Measurements from ENCODE around the gene ZNF664. TPM values are rescaled to one million over a fixed set of nuclear protein-coding genes. Genes with fewer than 3 reads are reported as not detected.

The ZNF664 gene
- polyA plus RNA-seq (2012; ENCODE audit: insufficient read depth, insufficient read length) = 66.9 TPM

DNA sequence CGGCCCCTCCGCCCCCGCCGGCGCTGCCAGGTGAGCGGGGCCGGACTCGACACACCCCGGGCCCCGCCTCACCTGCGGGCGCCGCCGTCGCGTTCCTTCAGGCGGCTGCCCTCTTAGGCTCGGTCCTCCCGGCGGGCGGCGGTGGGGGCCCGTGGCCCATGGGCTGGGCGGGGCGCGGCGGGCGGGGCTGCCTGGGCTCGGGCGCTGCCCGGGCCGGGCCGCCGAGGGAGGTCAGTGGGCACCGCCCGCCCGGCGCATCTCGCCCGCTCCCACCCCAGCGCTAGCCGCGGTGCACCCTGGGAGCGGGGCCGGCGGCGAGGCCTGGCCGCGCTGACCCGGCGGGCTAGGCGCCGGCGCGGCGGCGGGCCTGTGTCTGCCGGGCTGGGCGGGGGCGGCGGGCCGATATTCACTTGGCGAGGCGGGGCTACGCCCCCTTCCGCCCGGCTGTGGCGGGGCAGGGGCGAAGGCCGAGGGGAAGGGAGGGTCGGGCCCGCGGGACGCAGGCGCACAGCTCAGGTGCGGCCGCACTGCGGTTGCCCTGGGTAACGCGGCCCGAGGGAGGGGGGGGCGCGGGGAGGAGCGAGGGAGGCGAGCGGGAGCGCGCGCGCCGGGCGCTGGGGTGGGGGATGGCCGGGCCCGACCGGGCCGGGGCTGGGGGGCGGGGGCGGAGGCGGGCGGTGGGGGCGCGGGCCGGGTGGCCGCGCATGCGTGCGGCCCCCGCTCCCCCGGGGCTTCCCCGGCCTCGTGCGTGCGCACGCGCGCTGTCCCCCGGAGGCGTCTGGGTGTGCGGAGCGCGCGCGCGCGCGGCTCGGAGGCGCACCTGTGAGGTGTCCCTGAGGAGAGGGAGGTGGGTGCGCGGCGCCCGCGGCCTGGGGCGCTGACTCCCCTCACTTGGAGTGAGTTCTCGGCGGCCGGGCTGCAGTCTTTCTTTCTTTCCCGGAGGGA, at the start of gene ZNF664, which contains the start of gene CCDC92:
Gene ZNF664 (plus strand): TSS at position 759 of the 945 bp plus-strand sequence. CDS start 38,930 bp downstream, outside the sequence.
Gene CCDC92 (minus strand): TSS at position 375 of the 945 bp plus-strand sequence. CDS start 28,526 bp downstream, outside the sequence.
- H3K4me3 ChIP-seq (ENCODE audit: low read length) = peak within 1 kb of the TSS; percentile 72
- DNase-seq (ENCODE audit: low read depth, low spot score) = peak; percentile 85

- DNase-seq (ENCODE audit: low read depth, low spot score) = no peak
- H3K4me3 ChIP-seq (ENCODE audit: low read length) = no peak overlapping the region
Measured at GRCh38 chr12:123923927-123924326, 49.1 kb upstream of the ZNF664 start.

DNA sequence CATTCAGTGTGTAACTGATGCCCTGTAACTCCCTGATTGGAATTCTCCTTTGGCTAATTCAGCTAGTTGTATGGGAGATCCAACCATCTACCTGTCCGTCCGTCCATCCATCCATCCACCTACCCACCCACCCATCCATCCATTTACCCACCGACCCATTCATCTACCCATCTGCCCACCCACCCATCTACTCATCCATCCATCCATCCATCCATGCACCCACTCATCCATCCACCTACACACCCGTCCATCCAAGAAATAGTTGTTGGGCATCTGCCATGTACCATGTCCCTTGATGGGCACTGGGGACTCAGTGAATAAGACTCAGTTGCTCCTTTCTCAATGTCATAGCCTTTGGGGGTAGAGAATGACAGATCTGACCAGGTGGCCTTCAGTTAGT, 48.5 kb upstream of the ZNF664 start:
- H3K4me3 ChIP-seq (ENCODE audit: low read length) = no peak overlapping the region
- DNase-seq (ENCODE audit: low read depth, low spot score) = no peak

DNA sequence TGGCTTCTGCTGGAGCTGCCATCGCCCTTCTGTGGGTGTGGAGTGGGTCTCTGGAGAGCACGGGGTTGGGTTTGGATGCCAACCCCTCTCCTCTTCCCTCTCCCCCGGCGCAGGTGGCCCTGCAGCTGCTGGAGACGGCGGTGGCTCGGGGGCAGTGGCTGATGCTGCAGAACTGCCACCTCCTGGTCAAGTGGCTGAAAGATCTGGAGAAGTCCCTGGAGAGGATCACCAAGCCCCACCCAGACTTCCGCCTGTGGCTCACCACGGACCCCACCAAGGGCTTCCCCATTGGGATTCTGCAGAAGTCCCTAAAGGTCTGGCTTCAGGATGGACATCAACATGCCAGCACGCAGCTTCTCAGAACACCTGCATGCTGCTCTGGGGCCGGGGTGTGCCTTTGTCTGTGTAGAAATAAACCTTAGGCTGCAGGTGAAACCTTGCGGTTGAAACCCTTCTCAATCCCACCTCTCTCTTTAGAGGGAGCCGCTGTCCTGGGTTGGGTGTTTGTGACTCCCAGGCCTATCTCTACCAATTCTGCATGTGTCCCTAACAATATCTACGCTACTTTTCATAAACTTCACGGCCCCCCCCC, 44.6 kb upstream of the ZNF664 start:
- DNase-seq (ENCODE audit: low read depth, low spot score) = no peak
- no peak overlapping the region for H3K4me3 ChIP-seq (ENCODE audit: low read length)

DNA sequence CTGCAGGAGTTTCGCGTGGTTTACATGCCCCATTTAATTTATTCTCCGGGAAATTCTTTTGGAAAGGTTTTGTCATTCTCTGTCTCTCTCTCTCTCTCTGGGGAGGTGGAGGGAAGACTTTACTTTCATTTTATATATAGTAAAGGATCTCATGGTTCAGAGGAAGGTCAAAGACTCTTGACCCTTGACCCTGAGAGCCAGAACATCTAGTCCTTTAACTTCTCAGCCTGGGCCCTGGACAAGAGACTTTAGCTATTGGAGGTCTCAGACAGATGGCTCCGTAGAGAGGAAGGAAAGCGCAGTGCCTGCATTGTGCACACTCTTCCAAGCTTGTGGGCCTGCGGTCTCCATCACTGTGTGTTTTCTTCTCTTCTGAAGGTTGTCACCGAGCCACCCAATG, 44.1 kb upstream of the ZNF664 start:
- DNase-seq (ENCODE audit: low read depth, low spot score) = no peak

DNA sequence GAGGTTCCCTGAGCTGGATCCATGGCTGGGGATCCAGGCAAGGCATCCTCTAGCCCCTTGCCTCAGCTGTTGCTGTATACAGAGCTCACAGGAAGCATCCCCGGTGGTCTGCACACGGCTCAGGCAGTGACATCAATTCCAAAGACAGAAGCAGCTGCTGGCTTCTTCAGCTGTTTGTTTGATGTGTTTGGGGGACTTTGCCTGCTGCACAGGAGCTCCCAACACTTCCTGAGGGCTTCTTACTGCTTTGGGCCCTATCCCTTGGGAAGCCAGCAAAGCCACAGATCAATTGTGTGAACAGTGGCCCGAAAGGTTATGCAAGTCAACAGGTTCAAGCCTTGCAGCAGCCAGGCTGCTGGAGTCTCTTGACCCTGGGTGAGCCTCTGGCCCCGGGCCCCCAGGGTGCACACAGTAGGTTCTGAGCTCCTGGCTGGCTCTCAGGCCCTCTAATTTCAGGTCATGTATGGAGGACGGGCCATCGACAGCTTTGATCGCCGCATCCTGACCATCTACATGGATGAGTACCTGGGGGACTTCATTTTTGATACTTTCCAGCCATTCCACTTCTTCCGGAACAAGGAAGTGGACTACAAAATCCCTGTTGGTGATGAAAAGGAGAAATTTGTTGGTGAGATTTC, 43.0 kb upstream of the ZNF664 start:
- no peak overlapping the region; the same call in 1 of the 2 replicates for H3K4me3 ChIP-seq (ENCODE audit: low read length)
- DNase-seq (ENCODE audit: low read depth, low spot score) = peak; percentile 77

More for the DNA sequence above, 44.1 kb upstream of the ZNF664 start:
- H3K4me3 ChIP-seq (ENCODE audit: low read length) = no peak overlapping the region

DNA sequence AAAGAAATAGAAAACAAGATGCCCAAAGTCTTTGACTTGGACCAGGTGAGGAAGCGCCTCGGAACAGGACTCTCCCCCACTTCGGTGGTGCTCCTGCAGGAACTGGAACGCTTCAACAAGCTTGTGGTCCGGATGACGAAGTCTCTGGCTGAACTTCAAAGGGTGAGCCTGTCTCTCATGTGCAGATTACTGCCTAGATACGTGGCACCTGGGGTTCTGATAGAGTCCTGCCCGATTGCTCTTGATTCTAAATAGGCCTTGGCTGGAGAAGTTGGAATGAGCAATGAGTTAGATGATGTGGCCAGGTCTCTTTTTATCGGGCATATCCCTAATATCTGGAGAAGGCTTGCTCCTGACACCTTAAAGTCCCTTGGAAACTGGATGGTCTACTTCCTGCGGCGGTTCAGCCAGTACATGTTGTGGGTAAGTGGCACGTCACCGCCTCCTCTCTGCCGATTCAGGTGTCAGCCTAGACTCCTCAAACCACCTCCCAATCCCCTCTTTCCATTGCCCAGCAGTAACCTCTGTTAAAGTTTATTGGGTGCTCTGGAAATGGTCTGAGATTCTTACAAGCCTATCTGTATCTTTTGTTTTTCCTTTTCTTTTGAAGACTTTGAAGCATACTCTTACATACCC, 41.2 kb upstream of the ZNF664 start:
- peak; percentile 93 for DNase-seq (ENCODE audit: low read depth, low spot score)
- H3K4me3 ChIP-seq (ENCODE audit: low read length) = peak overlapping the region; percentile 34

- H3K4me3 ChIP-seq (ENCODE audit: low read length) = no peak overlapping the region
- DNase-seq (ENCODE audit: low read depth, low spot score) = no peak
Measured at GRCh38 chr12:123933214-123933613, 39.8 kb upstream of the ZNF664 start.

- DNase-seq (ENCODE audit: low read depth, low spot score) = no peak
- no peak overlapping the region for H3K4me3 ChIP-seq (ENCODE audit: low read length)
Measured at GRCh38 chr12:123934016-123934620, 38.9 kb upstream of the ZNF664 start.

GRCh38 chr12:123934829-123935228, 38.2 kb upstream of the ZNF664 start:
- DNase-seq (ENCODE audit: low read depth, low spot score) = no peak
- H3K4me3 ChIP-seq (ENCODE audit: low read length) = no peak overlapping the region

- no peak overlapping the region for H3K4me3 ChIP-seq (ENCODE audit: low read length)
- no peak for DNase-seq (ENCODE audit: low read depth, low spot score)
Measured at GRCh38 chr12:123935956-123936355, 37.1 kb upstream of the ZNF664 start.

DNA sequence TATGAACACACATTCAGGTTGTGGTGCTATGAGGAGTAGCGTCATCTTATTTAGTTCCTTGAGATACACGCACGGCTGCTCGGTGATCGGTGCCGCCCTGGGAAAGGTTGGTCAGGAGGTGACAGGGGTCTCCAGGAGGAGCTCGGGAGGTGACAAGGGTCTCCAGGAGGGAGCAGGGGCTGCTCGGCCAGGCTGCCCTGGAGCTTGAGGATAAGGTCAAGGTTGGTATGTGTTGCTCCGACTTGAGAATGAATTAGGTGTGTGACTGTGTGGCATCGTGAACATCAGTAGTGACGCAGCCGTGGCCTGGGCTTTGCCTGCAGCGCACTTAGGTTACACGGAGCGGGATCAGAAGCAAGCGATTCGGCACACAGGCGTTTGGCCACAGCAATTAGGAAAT, 36.5 kb upstream of the ZNF664 start:
- H3K4me3 ChIP-seq (ENCODE audit: low read length) = no peak overlapping the region
- DNase-seq (ENCODE audit: low read depth, low spot score) = no peak

GRCh38 chr12:123936956-123937706, 35.9 kb upstream of the ZNF664 start:
- DNase-seq (ENCODE audit: low read depth, low spot score) = no peak
- no peak overlapping the region for H3K4me3 ChIP-seq (ENCODE audit: low read length)

DNA sequence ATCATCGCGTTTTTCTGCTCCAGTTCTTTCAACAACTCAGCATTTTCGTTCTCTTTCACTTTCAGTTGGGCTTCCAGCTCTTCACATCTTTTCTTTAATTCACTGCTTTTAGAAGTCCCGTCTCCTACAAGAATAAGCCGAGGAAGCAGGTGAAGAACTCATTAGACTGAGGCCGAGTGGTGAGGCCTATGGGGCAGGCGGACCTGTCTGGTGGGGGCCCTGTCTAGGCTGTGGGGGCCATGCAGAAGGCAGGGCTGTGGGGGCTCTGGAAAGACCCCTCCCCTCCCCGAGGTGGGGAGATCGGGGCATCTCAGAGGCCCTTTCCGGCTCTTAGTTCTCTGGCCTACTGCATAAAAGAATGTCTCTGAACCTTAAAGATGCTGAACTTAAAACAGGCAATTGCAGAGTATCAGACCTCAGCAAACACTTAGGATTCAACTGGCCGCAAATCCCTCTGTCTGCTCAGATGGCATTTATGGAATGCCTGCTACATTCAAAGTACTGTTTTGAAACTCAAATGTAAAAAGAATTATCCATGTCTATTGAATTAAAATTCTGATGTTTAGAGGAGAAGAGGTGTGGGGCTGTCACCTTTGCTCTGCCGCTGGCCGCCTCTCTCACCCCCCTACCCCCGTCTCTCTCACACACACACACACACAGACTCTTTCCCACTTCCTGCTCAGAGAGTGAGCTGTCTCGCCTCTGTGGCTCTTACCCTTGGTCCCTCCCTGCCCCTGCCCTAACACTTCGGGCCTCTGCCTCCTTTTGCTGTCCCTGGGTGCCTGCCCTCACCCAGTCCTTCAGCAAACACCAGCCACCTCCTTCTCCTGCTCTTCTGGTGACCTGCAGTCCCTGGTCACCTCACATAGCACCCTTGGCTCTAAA, 35.1 kb upstream of the ZNF664 start:
- no peak overlapping the region for H3K4me3 ChIP-seq (ENCODE audit: low read length)

GRCh38 chr12:123938679-123939480, 34.1 kb upstream of the ZNF664 start:
- H3K4me3 ChIP-seq (ENCODE audit: low read length) = no peak overlapping the region
- no peak for DNase-seq (ENCODE audit: low read depth, low spot score)

More for the DNA sequence above, 35.1 kb upstream of the ZNF664 start:
- DNase-seq (ENCODE audit: low read depth, low spot score) = no peak

All from Jurkat, Clone E6-1 (cell line).